ENCODE measurements around the gene LAMA3.

The LAMA3 gene

DNA sequence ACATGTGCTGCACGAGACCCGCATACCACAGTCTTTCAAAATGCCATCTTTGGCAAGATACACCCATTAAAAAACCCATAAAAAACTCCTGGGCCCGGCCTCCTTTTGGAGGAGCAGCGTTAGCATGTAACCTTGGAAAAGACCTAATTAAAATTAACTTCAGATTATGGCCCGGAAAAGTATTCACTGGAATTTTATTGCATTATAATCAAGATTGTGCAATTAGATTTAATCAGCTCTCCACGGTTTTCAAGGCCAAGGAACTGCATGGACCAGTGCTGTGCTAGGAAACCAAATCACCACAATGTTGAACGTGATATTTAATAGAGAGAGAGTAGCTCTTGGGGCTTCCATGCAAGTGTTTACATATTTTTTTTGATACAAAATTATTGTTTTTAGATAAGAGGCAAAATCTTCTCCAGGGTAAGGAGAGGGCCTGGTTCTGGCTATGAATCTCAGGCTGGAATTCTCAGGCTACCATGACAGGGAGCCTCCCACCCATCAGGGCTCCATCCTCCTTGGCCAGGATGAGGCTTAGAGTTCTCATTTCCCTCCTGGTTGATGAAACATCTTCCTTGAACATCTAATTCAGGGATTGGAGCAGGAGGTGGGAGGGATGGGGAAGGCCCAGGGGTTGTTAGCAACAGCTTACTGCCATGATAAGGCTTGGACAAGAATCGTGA lies 243.3 kb downstream of the LAMA3 start:
- H4K20me1 ChIP-seq: no peaks in the 10 kb centered on the region
- no peak for TF ChIP-seq Cebpa-rat (IDR thresholded peaks at IDR 0.05)
- no peak overlapping the region for H3K4me3 ChIP-seq
- no peaks in the 10 kb centered on the region for H3K36me3 ChIP-seq
- no peak overlapping the region for H3K27ac ChIP-seq
- H3K4me1 ChIP-seq: no peaks in the 10 kb centered on the region
- no peaks in the 10 kb centered on the region for H3K9me3 ChIP-seq
- H3K27me3 ChIP-seq: no peaks in the 10 kb centered on the region
- no peak overlapping the region for H3K4me2 ChIP-seq
- H3K9ac ChIP-seq: no peak overlapping the region

GRCh38 chr18:23933407-23933806 lies 244.2 kb downstream of the LAMA3 start:
- no peak overlapping the region for H3K4me2 ChIP-seq
- H4K20me1 ChIP-seq: no peaks in the 10 kb centered on the region
- no peaks in the 10 kb centered on the region for H3K4me1 ChIP-seq
- TF ChIP-seq Cebpa-rat (IDR thresholded peaks at IDR 0.05): no peak
- H3K4me3 ChIP-seq: no peak overlapping the region
- H3K27ac ChIP-seq: no peak overlapping the region
- no peaks in the 10 kb centered on the region for H3K27me3 ChIP-seq
- no peak overlapping the region for H3K9ac ChIP-seq
- no peaks in the 10 kb centered on the region for H3K9me3 ChIP-seq
- H3K36me3 ChIP-seq: no peaks in the 10 kb centered on the region

GRCh38 chr18:23934252-23934651 lies 245.0 kb downstream of the LAMA3 start:
- no peak overlapping the region for H3K4me2 ChIP-seq
- H3K4me3 ChIP-seq: no peak overlapping the region
- no peaks in the 10 kb centered on the region for H4K20me1 ChIP-seq
- H3K27ac ChIP-seq: no peak overlapping the region
- H3K9ac ChIP-seq: no peak overlapping the region
- H3K27me3 ChIP-seq: no peaks in the 10 kb centered on the region
- H3K4me1 ChIP-seq: no peaks in the 10 kb centered on the region
- H3K36me3 ChIP-seq: no peaks in the 10 kb centered on the region
- no peak for TF ChIP-seq Cebpa-rat (IDR thresholded peaks at IDR 0.05)
- H3K9me3 ChIP-seq: no peaks in the 10 kb centered on the region

DNA sequence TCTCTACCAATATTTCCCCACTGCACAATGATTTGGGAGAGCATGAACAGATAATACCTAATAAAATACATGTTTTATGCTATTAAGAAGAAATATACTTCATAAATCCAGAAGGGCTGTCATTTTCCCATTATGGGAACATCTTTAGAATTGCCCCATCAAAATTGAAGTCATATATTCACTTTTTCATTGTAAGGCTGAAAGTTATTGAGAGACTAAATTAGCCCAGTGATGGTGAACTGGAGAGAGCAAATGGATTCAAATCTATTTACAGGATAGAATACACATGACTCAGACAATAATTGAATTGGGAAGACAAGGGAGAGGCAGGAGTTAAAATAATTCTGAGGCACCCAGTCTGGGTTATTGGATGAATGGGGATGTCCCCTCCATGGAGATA lies 245.6 kb downstream of the LAMA3 start:
- Histone ChIP-seq H3K4me1 (no peaks in the 10 kb centered on the region), H4K20me1 (no peaks in the 10 kb centered on the region), H3K4me3 (no peak overlapping the region), H3K27ac (no peak overlapping the region), H3K9ac (no peak overlapping the region), H3K36me3 (no peaks in the 10 kb centered on the region), H3K4me2 (no peak overlapping the region), H3K27me3 (no peaks in the 10 kb centered on the region), H3K9me3 (no peaks in the 10 kb centered on the region)
- no peak for TF ChIP-seq Cebpa-rat (IDR thresholded peaks at IDR 0.05)

DNA sequence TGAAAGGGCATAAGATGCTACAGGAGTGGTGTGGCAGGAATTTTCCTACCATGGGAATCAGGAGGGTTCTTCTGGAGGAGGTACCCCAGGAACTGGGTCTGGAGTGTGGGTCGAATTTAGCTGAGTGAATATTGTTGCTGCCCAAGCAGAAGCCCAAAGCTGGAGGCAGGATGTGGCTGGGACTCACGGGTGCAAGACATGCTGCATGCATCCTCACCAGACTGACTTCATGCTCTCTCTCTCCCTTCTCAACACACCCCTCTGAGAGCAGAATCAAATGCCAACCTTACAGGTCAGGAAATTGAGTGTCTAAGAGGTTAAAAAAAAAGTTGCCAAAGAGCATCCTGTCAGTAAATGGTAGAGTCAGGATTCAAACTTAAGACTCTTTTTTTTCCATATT lies 246.6 kb downstream of the LAMA3 start:
- Histone ChIP-seq H3K36me3 (no peaks in the 10 kb centered on the region), H3K4me3 (no peak overlapping the region), H3K9ac (no peak overlapping the region), H3K27ac (no peak overlapping the region), H3K27me3 (no peaks in the 10 kb centered on the region), H3K9me3 (no peaks in the 10 kb centered on the region), H3K4me1 (no peaks in the 10 kb centered on the region), H4K20me1 (no peaks in the 10 kb centered on the region), H3K4me2 (no peak overlapping the region)
- TF ChIP-seq Cebpa-rat (IDR thresholded peaks at IDR 0.05): no peak

- Histone ChIP-seq H3K4me1 (no peaks in the 10 kb centered on the region), H3K4me2 (no peak overlapping the region), H3K36me3 (no peaks in the 10 kb centered on the region)
These were observed 247.2 kb downstream of the LAMA3 start for GRCh38 chr18:23936381-23936958.

GRCh38 chr18:23938043-23938756 lies 248.9 kb downstream of the LAMA3 start:
- Histone ChIP-seq H3K27me3 (no peaks in the 10 kb centered on the region), H3K9me3 (no peaks in the 10 kb centered on the region), H3K4me3 (no peak overlapping the region), H3K4me1 (no peaks in the 10 kb centered on the region), H4K20me1 (no peaks in the 10 kb centered on the region), H3K9ac (no peak overlapping the region), H3K36me3 (no peaks in the 10 kb centered on the region), H3K27ac (no peak overlapping the region), H3K4me2 (no peak overlapping the region)
- TF ChIP-seq Cebpa-rat (IDR thresholded peaks at IDR 0.05): no peak

More at GRCh38 chr18:23936381-23936958, 247.2 kb downstream of the LAMA3 start:
- Histone ChIP-seq H3K27ac (no peak overlapping the region), H3K27me3 (no peaks in the 10 kb centered on the region), H3K9me3 (no peaks in the 10 kb centered on the region), H3K9ac (no peak overlapping the region), H3K4me3 (no peak overlapping the region), H4K20me1 (no peaks in the 10 kb centered on the region)
- TF ChIP-seq Cebpa-rat (IDR thresholded peaks at IDR 0.05): no peak

DNA sequence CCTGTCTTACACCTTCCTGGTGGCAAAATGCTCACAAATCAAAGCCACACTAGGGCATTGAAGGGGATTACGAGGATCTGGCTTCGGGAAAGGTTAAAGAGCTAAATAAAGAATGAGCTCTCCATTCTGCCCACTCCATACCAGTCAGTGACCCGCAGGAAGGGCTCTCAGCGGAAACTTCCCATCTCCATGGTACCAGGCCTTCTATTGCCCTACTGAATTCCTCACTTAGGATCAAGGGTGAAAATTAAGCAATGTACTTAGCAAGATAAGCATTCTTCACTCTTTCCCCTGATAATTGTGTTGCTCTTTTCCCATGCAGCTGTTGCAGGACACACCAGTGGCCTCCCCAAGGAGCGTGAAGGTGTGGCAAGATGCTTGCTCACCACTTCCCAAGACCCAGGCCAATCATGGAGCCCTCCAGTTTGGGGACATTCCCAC lies 249.7 kb downstream of the LAMA3 start:
- Histone ChIP-seq H3K9me3 (no peaks in the 10 kb centered on the region), H4K20me1 (no peaks in the 10 kb centered on the region), H3K4me3 (no peak overlapping the region), H3K9ac (no peak overlapping the region), H3K27me3 (no peaks in the 10 kb centered on the region), H3K27ac (no peak overlapping the region), H3K4me2 (no peak overlapping the region), H3K4me1 (no peaks in the 10 kb centered on the region), H3K36me3 (no peaks in the 10 kb centered on the region)
- no peak for TF ChIP-seq Cebpa-rat (IDR thresholded peaks at IDR 0.05)

- H3K27ac ChIP-seq: no peak overlapping the region
- H3K4me1 ChIP-seq: no peaks in the 10 kb centered on the region
- H4K20me1 ChIP-seq: no peaks in the 10 kb centered on the region
- H3K4me2 ChIP-seq: no peak overlapping the region
- no peak overlapping the region for H3K4me3 ChIP-seq
- H3K9ac ChIP-seq: no peak overlapping the region
- TF ChIP-seq Cebpa-rat (IDR thresholded peaks at IDR 0.05): no peak
- H3K9me3 ChIP-seq: no peaks in the 10 kb centered on the region
- H3K27me3 ChIP-seq: no peaks in the 10 kb centered on the region
- no peaks in the 10 kb centered on the region for H3K36me3 ChIP-seq
These were observed 250.1 kb downstream of the LAMA3 start for GRCh38 chr18:23939366-23939765.

DNA sequence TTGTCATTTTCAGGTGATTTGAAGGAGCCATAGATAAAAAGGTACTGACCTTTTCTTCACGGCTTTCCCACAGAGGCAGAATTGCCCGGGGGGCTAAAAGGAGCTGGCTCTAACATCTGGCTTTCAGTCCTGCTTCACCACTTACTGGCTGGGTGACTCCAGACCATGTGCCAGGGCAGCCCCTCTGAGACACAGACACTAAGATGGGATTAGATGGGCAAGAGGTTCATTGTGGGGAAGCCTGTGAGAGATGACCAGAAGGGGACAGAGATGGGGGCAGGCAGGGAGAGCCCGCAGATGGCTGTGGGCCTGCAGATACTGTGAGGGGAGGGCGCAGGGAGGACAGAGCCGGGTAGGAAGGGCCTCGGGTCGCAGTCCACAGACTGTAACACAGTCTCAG lies 250.6 kb downstream of the LAMA3 start:
- Histone ChIP-seq H3K9ac (no peak overlapping the region), H3K4me1 (no peaks in the 10 kb centered on the region), H3K36me3 (no peaks in the 10 kb centered on the region), H3K27me3 (no peaks in the 10 kb centered on the region), H3K4me3 (no peak overlapping the region), H3K27ac (no peak overlapping the region), H3K9me3 (no peaks in the 10 kb centered on the region), H3K4me2 (no peak overlapping the region), H4K20me1 (no peaks in the 10 kb centered on the region)
- no peak for TF ChIP-seq Cebpa-rat (IDR thresholded peaks at IDR 0.05)

All from BLaER1 (cell line).